Activated naive CD4-positive, alpha-beta T cell treated with anti-CD3 and anti-CD28 coated beads for 36 hours (primary cell): ENCODE measurements around the gene VPS50. TPM values are rescaled to one million over a fixed set of nuclear protein-coding genes. Genes with fewer than 3 reads are reported as not detected.
"Not testable (repeated sequence)": the region's sequence is repeated elsewhere in the genome, so short reads cannot be mapped to it uniquely, and the experiment has no call there.

Experiments used
- CTCF ChIA-PET: fragments of 350-600 bp; sonication (Branson Sonifier 250); formaldehyde crosslinking; loops from one replicate; lab custom pipeline; 2021; ENCODE audit warnings: antibody characterized with exemption; lab: Charles Lee
- DNase-seq: peaks from one replicate; pipeline ENCODE4 v3.0.0-alpha.2; 2020
- H3K27ac Mint-ChIP-seq: one replicate; pipeline ENCODE4 v1.8.0; 2021; ENCODE audit warnings: mild to moderate bottlenecking, mixed read lengths
- H3K27me3 Mint-ChIP-seq: one replicate; pipeline ENCODE4 v1.8.0; 2021; ENCODE audit warnings: low read depth, mixed read lengths
- H3K36me3 Mint-ChIP-seq: one replicate; pipeline ENCODE4 v1.8.0; 2021; ENCODE audit warnings: low read depth, mixed read lengths
- H3K4me1 Mint-ChIP-seq: one replicate; pipeline ENCODE4 v1.8.0; 2021; ENCODE audit warnings: low read depth, mixed read lengths
- H3K4me3 Mint-ChIP-seq: one replicate; pipeline ENCODE4 v1.8.0; 2021; ENCODE audit warnings: mild to moderate bottlenecking, moderate library complexity, mixed read lengths
- H3K9me3 Mint-ChIP-seq: one replicate; pipeline ENCODE4 v1.8.0; 2021; ENCODE audit warnings: mixed read lengths
- intact Hi-C: fragments of 100-400 bp; cut with micrococcal nuclease; formaldehyde crosslinking; loops from one replicate; pipeline ENCODE4 v1.15.1; 2023
- total RNA-seq, 2 experiments: library from RNA; stranded (reverse); gene quantifications; one replicate each; pipeline ENCODE4 v1.2.3, GENCODE V29; 2021

Gene VPS50
- total RNA-seq, 2 experiments from 2014 or later, result 15.0 to 15.8 TPM

DNA sequence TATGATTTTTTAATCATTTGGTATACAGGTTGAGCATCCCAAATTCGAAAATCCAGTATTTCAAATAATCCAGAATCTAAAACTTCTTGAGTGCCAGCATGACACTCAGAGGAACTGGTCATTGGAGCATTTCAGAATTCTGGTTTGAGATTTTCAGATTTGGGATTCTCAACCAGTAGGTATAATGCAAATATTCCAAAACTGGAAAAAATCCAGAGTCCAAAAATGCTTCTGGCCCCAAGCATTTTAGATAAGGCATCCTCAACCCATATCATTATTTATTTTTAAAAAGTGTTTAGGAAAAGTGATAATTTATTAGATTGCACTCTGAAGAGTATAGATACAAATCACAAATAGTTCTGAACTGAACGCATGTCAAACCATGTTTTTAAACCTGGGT is 120.7 kb downstream of the VPS50 start:
- H3K4me3 Mint-ChIP-seq, result no peak overlapping the region
- no peaks in the 10 kb centered on the region for H3K9me3 Mint-ChIP-seq
- H3K4me1 Mint-ChIP-seq, result no peaks in the 10 kb centered on the region
- H3K27me3 Mint-ChIP-seq, result no peaks in the 10 kb centered on the region
- H3K36me3 Mint-ChIP-seq, result peaks cover 7% of the 10 kb centered on the region
- CTCF ChIA-PET, result no interaction called here
- H3K27ac Mint-ChIP-seq, result no peak overlapping the region
- intact Hi-C loops, result loop anchor here (5.0 kb wide), 1 partner anchor 36 kb away; no protein-coding TSS in a partner anchor
- no peak for DNase-seq

- peaks cover 7% of the 10 kb centered on the region for H3K36me3 Mint-ChIP-seq
- H3K4me1 Mint-ChIP-seq, result no peaks in the 10 kb centered on the region
- intact Hi-C loops, result loop anchor here (5.0 kb wide), 1 partner anchor 38 kb away; no protein-coding TSS in a partner anchor
- no peaks in the 10 kb centered on the region for H3K9me3 Mint-ChIP-seq
- CTCF ChIA-PET, result interaction anchor here (0.6 kb wide), 1 partner anchor 18 kb away, joined by 5 read pairs; no protein-coding TSS in a partner anchor
- DNase-seq, result no peak
- no peaks in the 10 kb centered on the region for H3K27me3 Mint-ChIP-seq
- H3K4me3 Mint-ChIP-seq, result no peak overlapping the region
- no peak overlapping the region for H3K27ac Mint-ChIP-seq
Measured at GRCh38 chr7:93354815-93355214, 122.6 kb downstream of the VPS50 start.

GRCh38 chr7:93359520-93360198 is 127.5 kb downstream of the VPS50 start:
- Mint-ChIP-seq H3K4me3 (no peak overlapping the region), H3K36me3 (peaks cover 4% of the 10 kb centered on the region), H3K27ac (no peak overlapping the region), H3K9me3 (no peaks in the 10 kb centered on the region), H3K27me3 (no peaks in the 10 kb centered on the region), H3K4me1 (no peaks in the 10 kb centered on the region)
- no peak for DNase-seq
- intact Hi-C loops, result no loop called here
- CTCF ChIA-PET, result no interaction called here

GRCh38 chr7:93361853-93362252 is 129.7 kb downstream of the VPS50 start:
- Mint-ChIP-seq H3K27ac (no peak overlapping the region), H3K9me3 (no peaks in the 10 kb centered on the region)
- CTCF ChIA-PET, result interaction anchor here (0.7 kb wide), 1 partner anchor 1271 kb away, joined by 3 read pairs; no protein-coding TSS in a partner anchor

GRCh38 chr7:93364806-93365205 is 132.6 kb downstream of the VPS50 start:
- DNase-seq, result no peak
- H3K27ac Mint-ChIP-seq, result no peak overlapping the region
- CTCF ChIA-PET, result interaction anchor here (0.6 kb wide), 2 partner anchors 94 to 114 kb away, joined by 3 to 5 read pairs; no protein-coding TSS in a partner anchor
- H3K36me3 Mint-ChIP-seq, result no peaks in the 10 kb centered on the region
- peaks cover 2% of the 10 kb centered on the region for H3K9me3 Mint-ChIP-seq
- H3K4me3 Mint-ChIP-seq, result no peak overlapping the region
- intact Hi-C loops, result no loop called here
- peaks cover 8% of the 10 kb centered on the region for H3K27me3 Mint-ChIP-seq
- H3K4me1 Mint-ChIP-seq, result no peaks in the 10 kb centered on the region

More at GRCh38 chr7:93361853-93362252, 129.7 kb downstream of the VPS50 start:
- no peak for DNase-seq
- H3K4me1 Mint-ChIP-seq, result no peaks in the 10 kb centered on the region
- H3K36me3 Mint-ChIP-seq, result peaks cover 4% of the 10 kb centered on the region
- no peak overlapping the region for H3K4me3 Mint-ChIP-seq
- no peaks in the 10 kb centered on the region for H3K27me3 Mint-ChIP-seq
- intact Hi-C loops, result no loop called here

DNA sequence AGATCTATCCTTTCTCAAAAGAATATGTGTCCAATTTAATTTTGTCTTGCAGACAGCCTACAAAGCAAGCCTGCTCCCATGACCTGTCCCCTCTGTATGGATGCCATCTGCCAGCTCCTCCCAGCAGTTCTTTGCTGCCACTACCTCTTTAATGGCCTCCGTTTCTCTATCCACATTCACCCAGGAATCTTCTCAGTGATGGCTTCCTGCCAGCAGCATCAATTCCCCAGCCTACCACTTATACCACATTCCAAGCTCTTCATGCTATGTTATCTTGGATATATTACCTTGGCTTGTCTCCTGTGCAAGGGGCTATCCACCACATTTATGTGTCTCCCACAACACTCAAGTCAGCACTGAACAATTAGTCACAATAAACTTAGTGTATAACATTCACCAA is 133.2 kb downstream of the VPS50 start:
- no peak overlapping the region for H3K4me3 Mint-ChIP-seq
- no peaks in the 10 kb centered on the region for H3K36me3 Mint-ChIP-seq
- H3K9me3 Mint-ChIP-seq, result peaks cover 2% of the 10 kb centered on the region
- H3K27ac Mint-ChIP-seq, result no peak overlapping the region
- CTCF ChIA-PET, result interaction anchor here (0.6 kb wide), 1 partner anchor 115 kb away, joined by 3 read pairs; no protein-coding TSS in a partner anchor
- intact Hi-C loops, result no loop called here
- no peak for DNase-seq
- H3K4me1 Mint-ChIP-seq, result no peaks in the 10 kb centered on the region
- peaks cover 8% of the 10 kb centered on the region for H3K27me3 Mint-ChIP-seq

- no peaks in the 10 kb centered on the region for H3K4me1 Mint-ChIP-seq
- no peak overlapping the region for H3K27ac Mint-ChIP-seq
- peaks cover 13% of the 10 kb centered on the region for H3K27me3 Mint-ChIP-seq
- no peak for DNase-seq
- peaks cover 3% of the 10 kb centered on the region for H3K9me3 Mint-ChIP-seq
- intact Hi-C loops, result no loop called here
- no peaks in the 10 kb centered on the region for H3K36me3 Mint-ChIP-seq
- CTCF ChIA-PET, result no interaction called here
- H3K4me3 Mint-ChIP-seq, result no peak overlapping the region
Measured at GRCh38 chr7:93366816-93367215, 134.7 kb downstream of the VPS50 start.

- intact Hi-C loops, result no loop called here
- CTCF ChIA-PET, result no interaction called here
- Mint-ChIP-seq H3K4me1 (no peaks in the 10 kb centered on the region), H3K27me3 (peaks cover 13% of the 10 kb centered on the region), H3K36me3 (no peaks in the 10 kb centered on the region), H3K9me3 (peaks cover 3% of the 10 kb centered on the region), H3K4me3 (no peak overlapping the region), H3K27ac (no peak overlapping the region)
- no peak for DNase-seq
Measured at GRCh38 chr7:93367254-93367653, 135.1 kb downstream of the VPS50 start.

DNA sequence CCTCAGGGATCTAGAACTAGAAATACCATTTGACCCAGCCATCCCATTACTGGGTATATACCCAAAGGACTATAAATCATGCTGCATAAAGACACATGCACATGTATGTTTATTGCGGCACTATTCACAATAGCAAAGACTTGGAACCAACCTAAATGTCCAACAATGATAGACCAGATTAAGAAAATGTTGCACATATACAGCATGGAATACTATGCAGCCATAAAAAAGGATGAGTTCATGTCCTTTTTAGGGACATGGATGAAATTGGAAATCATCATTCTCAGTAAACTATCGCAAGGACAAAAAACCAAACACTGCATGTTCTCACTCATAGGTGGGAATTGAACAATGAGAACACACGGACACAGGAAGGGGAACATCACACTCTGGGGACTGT is 138.8 kb downstream of the VPS50 start:
- intact Hi-C loops, DNase-seq, CTCF ChIA-PET, H3K4me3 Mint-ChIP-seq, H3K9me3 Mint-ChIP-seq, H3K36me3 Mint-ChIP-seq, H3K4me1 Mint-ChIP-seq, H3K27ac Mint-ChIP-seq: not testable (repeated sequence)
- H3K27me3 Mint-ChIP-seq, result peaks cover 19% of the 10 kb centered on the region

DNA sequence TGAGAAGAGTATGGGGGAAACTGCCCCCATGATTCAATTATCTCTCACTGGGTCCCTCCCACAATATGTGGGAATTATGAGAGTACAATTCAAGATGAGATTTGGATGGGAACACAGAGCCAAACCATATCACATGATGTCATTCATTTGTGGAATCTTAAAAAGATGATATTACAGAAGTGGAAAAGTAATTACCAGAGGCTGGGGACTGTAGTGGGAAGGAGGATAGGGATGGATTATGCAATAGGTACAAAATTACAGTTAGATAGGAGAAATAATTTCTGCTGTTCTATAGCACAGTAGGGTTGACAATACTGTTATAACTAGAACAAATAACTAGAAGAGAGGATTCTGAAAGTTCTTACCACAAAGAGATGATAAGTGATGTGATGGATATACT is 141.4 kb downstream of the VPS50 start:
- Mint-ChIP-seq H3K4me1 (no peaks in the 10 kb centered on the region), H3K36me3 (no peaks in the 10 kb centered on the region), H3K9me3 (peaks cover 3% of the 10 kb centered on the region), H3K4me3 (no peak overlapping the region), H3K27ac (no peak overlapping the region), H3K27me3 (peaks cover 25% of the 10 kb centered on the region)
- DNase-seq, result no peak
- CTCF ChIA-PET, result no interaction called here
- intact Hi-C loops, result no loop called here

- H3K36me3 Mint-ChIP-seq, result no peaks in the 10 kb centered on the region
- no peak overlapping the region for H3K4me3 Mint-ChIP-seq
- intact Hi-C loops, result loop anchor here (1.0 kb wide), 1 partner anchor 129 kb away; no protein-coding TSS in a partner anchor
Measured at GRCh38 chr7:93374345-93374940, 142.3 kb downstream of the VPS50 start.

DNA sequence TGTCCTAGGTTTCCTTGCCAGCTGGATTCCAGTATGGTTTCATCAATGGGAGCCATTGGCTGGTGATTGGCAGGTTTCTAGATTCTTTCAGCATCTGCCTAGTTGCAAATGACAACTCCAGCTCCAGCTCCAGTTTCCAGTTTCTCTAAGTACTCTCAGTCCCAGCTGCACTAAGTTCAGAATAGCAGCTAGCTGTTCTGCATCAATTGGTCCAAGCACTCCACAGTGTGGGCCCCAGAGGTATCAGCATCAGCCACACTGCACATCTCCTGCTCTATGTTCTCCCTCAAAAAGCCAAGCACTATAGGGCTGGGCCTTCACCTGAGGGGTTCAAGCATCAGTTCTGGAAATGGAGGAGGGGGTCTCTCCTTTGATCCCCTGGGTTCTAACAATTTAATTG is 143.4 kb downstream of the VPS50 start:
- intact Hi-C loops, result no loop called here
- H3K4me1 Mint-ChIP-seq, result no peaks in the 10 kb centered on the region
- no peak overlapping the region for H3K27ac Mint-ChIP-seq
- no peaks in the 10 kb centered on the region for H3K36me3 Mint-ChIP-seq
- H3K4me3 Mint-ChIP-seq, result no peak overlapping the region
- DNase-seq, result no peak
- H3K9me3 Mint-ChIP-seq, result peaks cover 1% of the 10 kb centered on the region
- H3K27me3 Mint-ChIP-seq, result peaks cover 23% of the 10 kb centered on the region
- CTCF ChIA-PET, result interaction anchor here (1.0 kb wide), 1 partner anchor 10 kb away, joined by 3 read pairs; no protein-coding TSS in a partner anchor

More at GRCh38 chr7:93374345-93374940, 142.3 kb downstream of the VPS50 start:
- H3K4me1 Mint-ChIP-seq, result no peaks in the 10 kb centered on the region
- CTCF ChIA-PET, result interaction anchor here (0.6 to 1.3 kb wide), 6 partner anchors 11 to 259 kb away, joined by 3 to 4 read pairs (median 3); no protein-coding TSS in a partner anchor
- peaks cover 20% of the 10 kb centered on the region for H3K27me3 Mint-ChIP-seq
- H3K9me3 Mint-ChIP-seq, result peaks cover 1% of the 10 kb centered on the region
- no peak overlapping the region for H3K27ac Mint-ChIP-seq
- DNase-seq, result no peak
